Kidney (tissue), 14 donors: ENCODE measurements around the gene NUSAP1. TPM values are rescaled to one million over a fixed set of nuclear protein-coding genes. Genes with fewer than 3 reads are reported as not detected.
A peak's percentile ranks its signal among the peaks of the same experiment; 100 is the strongest.
"Not testable (repeated sequence)": the region's sequence is repeated elsewhere in the genome, so short reads cannot be mapped to it uniquely, and the experiment has no call there.

ENCODE experiments used
- DNase-seq, 5 donors: peaks; one replicate each; pipeline ENCODE4 v3.0.0-alpha.2; 2013 to 2020
- FAIRE-seq: peaks from 2 replicates; lab custom pipeline; 2012; peaks lifted over from hg19 to GRCh38; lab: Jason Lieb, UNC
- H3K27ac ChIP-seq, 2 donors: one replicate each; pipeline ENCODE4 v1.7.0; 2013; ENCODE audit warnings: low read depth in 2 of 2, low read length in 2 of 2, inconsistent platforms in 1 of 2
- H3K27me3 ChIP-seq: one replicate; pipeline ENCODE4 v1.7.1; 2013; ENCODE audit warnings: low read length, inconsistent platforms; ENCODE audit not compliant: control insufficient read depth, insufficient read depth
- H3K36me3 ChIP-seq, 3 donors: one replicate each; pipeline versions ENCODE4 v1.7.0 to v1.7.1; 2013; ENCODE audit warnings: low read length in 3 of 3, control low read depth in 1 of 3, inconsistent platforms in 1 of 3; ENCODE audit not compliant: insufficient read depth in 3 of 3, control insufficient read depth in 2 of 3
- H3K4me1 ChIP-seq, 3 donors: one replicate each; pipeline versions ENCODE4 v1.7.0 to v1.7.1; 2013; ENCODE audit warnings: low read length in 3 of 3, inconsistent platforms in 1 of 3, low read depth in 1 of 3; ENCODE audit not compliant: control insufficient read depth in 2 of 3, insufficient read depth in 2 of 3
- H3K4me3 ChIP-seq, 3 donors: one replicate each; pipeline versions ENCODE4 v1.7.0 to v1.8.1; 2013; ENCODE audit warnings: low read length in 3 of 3, control low read depth in 1 of 3, inconsistent platforms in 1 of 3
- H3K9ac ChIP-seq, 3 donors: one replicate each; pipeline versions ENCODE4 v1.7.0 to v1.7.1; 2013; ENCODE audit warnings: low read length in 3 of 3, control low read depth in 1 of 3, inconsistent platforms in 1 of 3
- H3K9me3 ChIP-seq, 3 donors: one replicate each; pipeline versions ENCODE4 v1.7.0 to v1.7.1; 2013; ENCODE audit warnings: low read length in 3 of 3, control low read depth in 1 of 3, inconsistent platforms in 1 of 3; ENCODE audit not compliant: control insufficient read depth in 2 of 3, insufficient read depth in 1 of 3
- intact Hi-C: fragments of 100-400 bp; cut with DNase I; formaldehyde crosslinking; loops from one replicate; pipeline ENCODE4 v1.11.1; 2022
- polyA plus RNA-seq: library from polyadenylated mRNA; stranded (reverse); fragments of 350-450 nt; fragmentation: Illumina TruSeq; extraction: RNeasy Lipid Tissue Mini Kit (QIAGEN cat#74804); gene quantifications from one replicate; pipeline ENCODE4 v1.2.3, GENCODE V29; 2014; ENCODE audit warnings: low read depth, low replicate concordance; ENCODE audit not compliant: insufficient read depth
- total RNA-seq: library from RNA; stranded (reverse); fragmentation: NEBNext Ultra II Directional; extraction: Animal tissue kit (Norgen Biotek cat#: 25700); gene quantifications from one replicate; pipeline ENCODE4 v1.2.1, GENCODE V29; 2021
- TF ChIP-seq, protein P1 (sequence below): IDR thresholded peaks from 3 replicates; pipeline ENCODE4 v1.5.1; 2012; ENCODE audit warnings: mild to moderate bottlenecking, moderate library complexity, borderline replicate concordance; ENCODE audit not compliant: insufficient read depth; ENCODE audit errors: extremely low read depth
- donor health status: control.
- donor health status: control.
- donor health status: control.
- donor health status: control.
- donor health status: control.
- donor health status: DM: yes; HTN: yes; CAD: no.
- donor health status: Normal renal cell carcinoma (clear cell type).

NUSAP1 gene
- total and polyA plus RNA-seq, 2 donors from 2014 or later: 2.3 to 6.7 TPM

DNA sequence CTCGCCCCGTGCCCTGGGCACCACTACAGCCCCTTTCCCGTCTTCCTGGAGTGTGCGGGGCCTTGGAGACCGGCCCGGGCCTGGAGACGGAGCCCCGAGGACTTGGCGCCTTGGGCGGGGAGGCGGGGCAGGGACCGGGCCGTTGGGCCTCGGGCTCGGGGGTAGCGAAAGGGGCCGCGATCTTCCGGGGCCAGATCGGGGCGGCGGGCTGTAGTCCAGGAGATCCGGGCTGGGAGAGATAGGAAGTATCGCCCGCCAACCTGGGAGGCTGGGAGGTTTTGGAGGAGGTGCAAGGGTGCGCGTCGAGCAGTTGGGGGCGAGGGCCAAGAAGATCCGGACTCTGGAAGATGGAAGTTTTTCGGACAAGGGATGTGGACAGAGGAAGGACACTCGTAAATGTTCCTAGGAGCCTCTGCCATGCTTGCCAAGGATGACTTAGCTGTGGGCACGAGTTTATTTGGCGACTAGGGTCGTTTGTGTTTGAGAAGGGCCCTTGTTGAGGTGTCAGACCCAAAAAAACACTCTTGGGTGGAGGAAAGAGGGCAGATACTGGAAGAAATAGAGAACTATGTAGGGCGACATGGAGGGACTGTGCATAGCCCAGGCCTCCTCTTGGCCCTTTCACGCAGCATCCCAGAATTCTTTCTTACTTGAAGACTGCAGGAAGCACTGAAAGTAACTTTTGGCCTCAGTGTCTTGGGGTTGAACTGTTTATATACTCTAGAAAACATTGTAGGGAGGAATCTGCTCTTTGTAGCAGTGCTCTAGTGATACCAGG is 84.9 kb downstream of the NUSAP1 start:
- peak in 2 of 5 donors; percentile 65 to 70 for DNase-seq

DNA sequence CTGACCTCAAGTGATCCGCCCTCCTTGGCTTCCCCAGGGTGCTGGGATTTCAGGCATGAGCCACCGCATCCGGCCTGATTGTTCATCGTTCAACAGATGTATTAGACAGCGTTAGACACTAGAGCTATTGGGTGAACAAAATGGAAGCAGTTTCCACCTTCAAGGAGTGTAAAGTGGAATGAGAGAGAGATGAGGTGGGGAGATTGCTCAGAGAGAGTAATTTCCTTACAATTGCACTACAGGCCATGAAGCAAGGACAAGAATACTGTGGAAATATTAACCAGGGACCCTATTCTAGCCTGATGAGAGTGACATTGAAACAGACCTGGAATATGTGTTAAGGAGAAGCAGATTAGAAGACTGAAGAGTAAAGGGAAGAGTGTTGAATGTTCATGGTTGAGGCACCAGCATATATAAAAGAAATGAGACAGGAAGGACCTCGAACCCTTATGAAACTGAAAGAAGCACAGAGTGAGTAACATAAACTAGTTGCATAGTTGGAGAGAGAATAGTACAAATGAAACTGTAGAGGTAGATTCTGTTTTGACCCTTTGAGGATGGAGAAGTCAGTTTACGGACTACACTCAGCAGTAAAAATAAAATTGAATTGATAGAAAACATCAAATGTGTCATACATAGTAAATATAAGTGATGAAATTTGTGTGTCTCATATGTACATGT is 91.4 kb downstream of the NUSAP1 start:
- intact Hi-C loops: no loop called here
- Histone ChIP-seq H3K9me3 (no peaks in the 10 kb centered on the region), H3K36me3 (no peaks in the 10 kb centered on the region), H3K4me1 (peaks cover 0 to 2% (median 0%) of the 10 kb centered on the region in 3 donors), H3K27me3 (no peaks in the 10 kb centered on the region), H3K4me3 (no peak overlapping the region), H3K27ac (no peak overlapping the region), H3K9ac (no peak overlapping the region)
- FAIRE-seq: no peak
- TF ChIP-seq, protein P1, sequence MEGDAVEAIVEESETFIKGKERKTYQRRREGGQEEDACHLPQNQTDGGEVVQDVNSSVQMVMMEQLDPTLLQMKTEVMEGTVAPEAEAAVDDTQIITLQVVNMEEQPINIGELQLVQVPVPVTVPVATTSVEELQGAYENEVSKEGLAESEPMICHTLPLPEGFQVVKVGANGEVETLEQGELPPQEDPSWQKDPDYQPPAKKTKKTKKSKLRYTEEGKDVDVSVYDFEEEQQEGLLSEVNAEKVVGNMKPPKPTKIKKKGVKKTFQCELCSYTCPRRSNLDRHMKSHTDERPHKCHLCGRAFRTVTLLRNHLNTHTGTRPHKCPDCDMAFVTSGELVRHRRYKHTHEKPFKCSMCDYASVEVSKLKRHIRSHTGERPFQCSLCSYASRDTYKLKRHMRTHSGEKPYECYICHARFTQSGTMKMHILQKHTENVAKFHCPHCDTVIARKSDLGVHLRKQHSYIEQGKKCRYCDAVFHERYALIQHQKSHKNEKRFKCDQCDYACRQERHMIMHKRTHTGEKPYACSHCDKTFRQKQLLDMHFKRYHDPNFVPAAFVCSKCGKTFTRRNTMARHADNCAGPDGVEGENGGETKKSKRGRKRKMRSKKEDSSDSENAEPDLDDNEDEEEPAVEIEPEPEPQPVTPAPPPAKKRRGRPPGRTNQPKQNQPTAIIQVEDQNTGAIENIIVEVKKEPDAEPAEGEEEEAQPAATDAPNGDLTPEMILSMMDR: no peak
- no peak for DNase-seq

More for the DNA sequence above, 84.9 kb downstream of the NUSAP1 start:
- Histone ChIP-seq H3K4me1 (peaks cover 0 to 10% (median 6%) of the 10 kb centered on the region in 3 donors), H3K4me3 (peak overlapping the region; percentile 76 to 98 (median 84)), H3K27me3 (no peaks in the 10 kb centered on the region), H3K9ac (peak overlapping the region; percentile 26 to 75 (median 38)), H3K27ac (peak overlapping the region in 1 of 2 donors; percentile 51), H3K36me3 (no peaks in the 10 kb centered on the region), H3K9me3 (no peaks in the 10 kb centered on the region)
- intact Hi-C loops: no loop called here
- TF ChIP-seq, protein P1: no peak
- no peak for FAIRE-seq

DNA sequence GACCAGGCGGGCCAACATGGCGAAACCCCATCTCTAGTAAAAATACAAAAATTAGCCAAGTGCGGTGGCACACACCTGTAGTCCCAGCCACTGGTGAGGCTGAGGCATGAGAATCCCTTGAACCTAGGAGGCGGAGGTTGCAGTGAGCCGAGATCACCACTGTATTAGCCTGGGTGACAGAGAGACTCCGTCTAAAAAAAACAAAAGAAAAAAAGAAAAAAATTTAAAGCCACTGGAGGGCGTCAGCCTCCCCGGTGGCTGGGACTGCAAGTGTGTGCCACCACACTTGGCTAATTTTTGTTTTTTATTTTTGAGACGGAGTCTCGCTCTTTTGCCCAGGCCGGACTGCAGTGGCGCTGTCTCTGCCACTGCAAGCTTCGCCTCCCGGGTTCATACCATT is 92.1 kb downstream of the NUSAP1 start:
- H3K9ac ChIP-seq: no peak overlapping the region
- TF ChIP-seq, protein P1: no peak
- H3K9me3 ChIP-seq: no peaks in the 10 kb centered on the region
- H3K27me3 ChIP-seq: no peaks in the 10 kb centered on the region
- H3K27ac ChIP-seq: no peak overlapping the region
- H3K36me3 ChIP-seq: no peaks in the 10 kb centered on the region
- no peak for DNase-seq
- H3K4me3 ChIP-seq: no peak overlapping the region
- intact Hi-C loops: no loop called here
- no peak for FAIRE-seq
- H3K4me1 ChIP-seq: peaks cover 0 to 2% (median 0%) of the 10 kb centered on the region in 3 donors

DNA sequence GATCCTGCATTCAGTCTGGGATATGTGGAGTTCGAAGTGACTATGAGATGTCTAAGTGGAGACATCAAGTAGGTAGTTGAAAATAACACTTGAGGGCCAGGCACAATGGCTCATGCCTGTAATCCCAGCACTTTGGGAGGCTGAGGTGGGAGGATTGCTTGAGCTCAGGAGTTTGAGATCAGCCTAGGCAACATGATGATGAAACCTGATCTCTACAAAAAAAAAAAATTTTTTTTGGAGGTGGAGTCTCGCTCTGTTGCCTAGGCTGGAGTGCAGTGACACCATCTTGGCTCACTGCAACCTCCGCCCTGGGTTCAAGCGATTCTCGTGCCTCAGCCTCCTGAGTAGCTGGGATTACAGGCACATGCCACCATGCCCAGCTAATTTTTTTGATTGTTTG is 93.2 kb downstream of the NUSAP1 start:
- intact Hi-C loops, H3K9me3 ChIP-seq, FAIRE-seq, H3K9ac ChIP-seq, H3K36me3 ChIP-seq, H3K4me1 ChIP-seq, DNase-seq, H3K27ac ChIP-seq, H3K4me3 ChIP-seq, H3K27me3 ChIP-seq: not testable (repeated sequence)
